Fibroblast of lung (primary cell): ENCODE measurements around the gene SV2A. TPM values are rescaled to one million over a fixed set of nuclear protein-coding genes. Genes with fewer than 3 reads are reported as not detected.

Source experiments
- DNase-seq, 2 donors: peaks; one replicate each; pipeline versions ENCODE4 v3.0.0 to v3.0.0-alpha.2; 2010; ENCODE audit warnings: low read depth in 2 of 2
- H2AFZ ChIP-seq: 2 replicates; pipeline ENCODE4 v1.5.1; 2012; ENCODE audit warnings: low read length, control low read depth, inconsistent platforms
- H3K27ac ChIP-seq: 2 replicates; pipeline ENCODE4 v1.5.1; 2011; ENCODE audit warnings: low read length, control low read depth; ENCODE audit not compliant: insufficient read depth
- H3K27me3 ChIP-seq: 2 replicates; pipeline ENCODE4 v1.5.1; 2011; ENCODE audit warnings: mild to moderate bottlenecking, low read length; ENCODE audit not compliant: control insufficient read depth, insufficient read depth
- H3K36me3 ChIP-seq: 2 replicates; pipeline ENCODE4 v1.5.1; 2011; ENCODE audit warnings: low read length; ENCODE audit not compliant: control insufficient read depth, insufficient read depth
- H3K4me1 ChIP-seq: 2 replicates; pipeline ENCODE4 v1.5.1; 2011; ENCODE audit warnings: low read length; ENCODE audit not compliant: control insufficient read depth, insufficient read depth; ENCODE audit errors: extremely low read depth
- H3K4me2 ChIP-seq: 2 replicates; pipeline ENCODE4 v1.5.1; 2011; ENCODE audit warnings: low read length, control low read depth; ENCODE audit not compliant: insufficient read depth; ENCODE audit errors: extremely low read depth
- H3K4me3 ChIP-seq, 4 experiments: fragments of 200-600 bp in 1 of 4; sonication (generic) in 1 of 4; replicated peaks in 1 of 4; 2 replicates each; pipeline ENCODE4 v1.5.1; 2011 to 2016; ENCODE audit warnings: low read length in 4 of 4, low read depth in 3 of 4, mild to moderate bottlenecking in 3 of 4, control low read depth in 2 of 4, inconsistent platforms in 1 of 4, mixed read lengths in 1 of 4; ENCODE audit not compliant: insufficient read depth in 1 of 4; ENCODE audit errors: control extremely low read depth in 1 of 4
- H3K79me2 ChIP-seq: 2 replicates; pipeline ENCODE4 v1.5.1; 2012; ENCODE audit warnings: mild to moderate bottlenecking, low read length, inconsistent platforms; ENCODE audit not compliant: control insufficient read depth, insufficient read depth
- H3K9ac ChIP-seq: 2 replicates; pipeline ENCODE4 v1.5.1; 2011; ENCODE audit warnings: mild to moderate bottlenecking, low read length, control low read depth; ENCODE audit not compliant: insufficient read depth
- H3K9me3 ChIP-seq: 2 replicates; pipeline ENCODE4 v1.5.1; 2012; ENCODE audit warnings: low read depth, low read length; ENCODE audit not compliant: control insufficient read depth, insufficient read depth
- H4K20me1 ChIP-seq: 2 replicates; pipeline ENCODE4 v1.5.1; 2011; ENCODE audit warnings: low read length; ENCODE audit not compliant: control insufficient read depth, insufficient read depth; ENCODE audit errors: extremely low read depth
- EZH2 ChIP-seq: IDR thresholded peaks from 2 replicates; pipeline ENCODE4 v1.5.1; 2012; ENCODE audit warnings: low read length, control low read depth, mild to moderate bottlenecking; ENCODE audit errors: missing control alignments
- polyA plus RNA-seq, 2 donors: library from polyadenylated mRNA; depleted of rRNA in 1 of 2; stranded (reverse) in 1 of 2; unstranded in 1 of 2; fragments of >200 nt; gene quantifications; 2 replicates each; pipeline ENCODE4 v1.2.1, GENCODE V29; 2011 to 2012; ENCODE audit warnings: missing spikeins in 1 of 2
- total RNA-seq: library from RNA; depleted of rRNA; stranded (reverse); fragments of >200 nt; gene quantifications from 2 replicates; pipeline ENCODE4 v1.2.1, GENCODE V29; 2014
- TF ChIP-seq, protein P1 (sequence below), 2 donors: IDR thresholded peaks in 1 of 2; conservative IDR thresholded peaks in 1 of 2; 1 replicate in 1 of 2; 2 replicates in 1 of 2; pipeline ENCODE4 v1.5.1; 2011 to 2012; ENCODE audit warnings: low read length in 2 of 2, control low read depth in 1 of 2, inconsistent platforms in 1 of 2, low read depth in 1 of 2, mild to moderate bottlenecking in 1 of 2

SV2A gene
- total and polyA plus RNA-seq, 2 donors (not counting 1 experiment from before 2014, with no cell fraction given), result 35.8 to 39.6 TPM

DNA sequence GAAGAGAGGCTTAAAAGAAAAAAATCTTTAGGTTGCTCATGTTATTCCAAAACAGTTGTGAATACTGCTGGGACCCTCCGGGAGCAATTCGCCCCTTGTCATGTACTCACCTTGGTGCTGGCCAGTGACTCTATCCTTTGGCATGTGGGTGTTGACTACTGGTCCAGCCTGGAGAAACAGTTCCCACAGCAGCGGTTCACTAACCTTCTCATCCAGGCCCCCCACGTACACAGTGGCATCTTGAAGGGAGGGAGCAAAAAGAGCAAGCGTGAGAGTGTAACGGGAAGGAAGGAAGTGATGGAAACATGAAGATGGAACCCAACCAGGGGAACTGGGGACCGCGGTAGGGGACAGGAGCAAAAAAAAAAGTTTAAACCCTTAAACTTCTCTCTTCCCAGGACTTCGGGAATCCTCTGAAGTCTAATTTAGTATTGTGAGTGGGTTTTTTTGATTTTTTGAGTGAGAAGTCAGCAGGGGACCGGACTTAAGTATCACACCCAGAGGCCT is 9.5 kb upstream of the SV2A start:
- H3K4me2 ChIP-seq, result peak overlapping the region; percentile 67
- peaks cover 22% of the 10 kb centered on the region for H3K36me3 ChIP-seq
- H3K9ac ChIP-seq, result peak overlapping the region; percentile 83
- peaks cover 28% of the 10 kb centered on the region for H3K79me2 ChIP-seq
- no peak overlapping the region for H2AFZ ChIP-seq
- no peaks in the 10 kb centered on the region for H4K20me1 ChIP-seq
- peak overlapping the region; percentile 40 to 85 (median 78) for H3K4me3 ChIP-seq
- peak in 1 of 2 donors; percentile 34 for DNase-seq
- peaks cover 10% of the 10 kb centered on the region for H3K4me1 ChIP-seq
- TF ChIP-seq EZH2, result no peak
- TF ChIP-seq, protein P1, sequence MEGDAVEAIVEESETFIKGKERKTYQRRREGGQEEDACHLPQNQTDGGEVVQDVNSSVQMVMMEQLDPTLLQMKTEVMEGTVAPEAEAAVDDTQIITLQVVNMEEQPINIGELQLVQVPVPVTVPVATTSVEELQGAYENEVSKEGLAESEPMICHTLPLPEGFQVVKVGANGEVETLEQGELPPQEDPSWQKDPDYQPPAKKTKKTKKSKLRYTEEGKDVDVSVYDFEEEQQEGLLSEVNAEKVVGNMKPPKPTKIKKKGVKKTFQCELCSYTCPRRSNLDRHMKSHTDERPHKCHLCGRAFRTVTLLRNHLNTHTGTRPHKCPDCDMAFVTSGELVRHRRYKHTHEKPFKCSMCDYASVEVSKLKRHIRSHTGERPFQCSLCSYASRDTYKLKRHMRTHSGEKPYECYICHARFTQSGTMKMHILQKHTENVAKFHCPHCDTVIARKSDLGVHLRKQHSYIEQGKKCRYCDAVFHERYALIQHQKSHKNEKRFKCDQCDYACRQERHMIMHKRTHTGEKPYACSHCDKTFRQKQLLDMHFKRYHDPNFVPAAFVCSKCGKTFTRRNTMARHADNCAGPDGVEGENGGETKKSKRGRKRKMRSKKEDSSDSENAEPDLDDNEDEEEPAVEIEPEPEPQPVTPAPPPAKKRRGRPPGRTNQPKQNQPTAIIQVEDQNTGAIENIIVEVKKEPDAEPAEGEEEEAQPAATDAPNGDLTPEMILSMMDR (conservative IDR thresholded peaks at IDR 0.05 in 1 of 2, IDR thresholded peaks at IDR 0.05 in 1 of 2; ENCODE audit: low read depth in 1 of 2, low read length in 2 of 2), result no peak
- H3K9me3 ChIP-seq, result no peaks in the 10 kb centered on the region
- H3K27me3 ChIP-seq, result no peaks in the 10 kb centered on the region
- peak overlapping the region; percentile 93 for H3K27ac ChIP-seq

DNA sequence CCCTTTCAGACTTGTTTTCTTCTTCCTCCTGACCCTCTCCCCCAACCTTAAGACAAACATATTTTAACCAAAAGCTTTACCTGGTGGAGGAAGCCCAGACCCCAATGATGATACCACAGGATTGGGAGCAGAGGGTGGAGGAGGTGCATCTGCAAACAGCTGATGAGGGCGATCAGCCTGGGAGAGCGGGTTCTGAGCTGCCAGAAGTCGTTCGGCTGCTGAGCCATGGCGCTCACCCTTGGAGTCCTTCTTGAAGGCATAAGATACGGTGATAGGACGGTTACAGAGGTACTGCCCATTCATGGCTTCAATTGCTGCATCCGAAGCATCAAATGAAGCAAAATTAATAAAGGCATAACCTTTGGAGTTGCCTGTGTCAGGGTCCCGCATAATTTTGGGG is 8.7 kb upstream of the SV2A start:
- Histone ChIP-seq H3K27me3 (no peaks in the 10 kb centered on the region), H4K20me1 (no peaks in the 10 kb centered on the region), H3K9me3 (no peaks in the 10 kb centered on the region), H2AFZ (no peak overlapping the region), H3K4me1 (peaks cover 10% of the 10 kb centered on the region), H3K36me3 (peaks cover 22% of the 10 kb centered on the region), H3K27ac (no peak overlapping the region), H3K4me3 (peak overlapping the region in 2 of 4 experiments; percentile 79 to 85), H3K9ac (no peak overlapping the region), H3K4me2 (peak overlapping the region; percentile 67), H3K79me2 (peaks cover 28% of the 10 kb centered on the region)
- TF ChIP-seq EZH2, result no peak
- TF ChIP-seq, protein P1 (conservative IDR thresholded peaks at IDR 0.05 in 1 of 2, IDR thresholded peaks at IDR 0.05 in 1 of 2; ENCODE audit: low read depth in 1 of 2, low read length in 2 of 2), result no peak
- no peak for DNase-seq

DNA sequence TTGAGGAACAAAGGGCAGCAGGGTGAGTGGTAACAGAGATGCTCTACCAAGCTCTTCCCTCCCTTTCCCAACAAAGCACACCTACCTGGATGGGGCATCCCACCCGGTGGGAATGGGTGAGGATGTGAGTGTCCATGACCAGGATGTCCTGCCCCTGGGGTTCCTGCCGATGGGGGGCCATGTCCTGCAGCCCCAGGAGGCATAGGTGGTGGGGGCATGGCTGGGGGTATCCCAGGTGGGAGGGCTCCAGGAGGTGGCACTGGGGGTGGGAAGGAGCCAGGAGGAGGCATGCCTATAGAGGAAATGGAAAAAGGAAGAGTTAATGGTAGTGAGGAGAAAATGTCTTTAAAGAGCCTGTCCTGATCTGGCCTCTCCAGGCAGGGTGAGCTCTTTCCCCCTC is 8.1 kb upstream of the SV2A start:
- DNase-seq, result no peak
- Histone ChIP-seq H3K9ac (no peak overlapping the region), H3K4me1 (peaks cover 10% of the 10 kb centered on the region), H2AFZ (no peak overlapping the region), H3K4me3 (peak overlapping the region in 1 of 4 experiments; percentile 7), H4K20me1 (no peaks in the 10 kb centered on the region), H3K79me2 (peaks cover 28% of the 10 kb centered on the region), H3K9me3 (no peaks in the 10 kb centered on the region), H3K27me3 (no peaks in the 10 kb centered on the region), H3K27ac (no peak overlapping the region), H3K4me2 (peak overlapping the region; percentile 67), H3K36me3 (peaks cover 22% of the 10 kb centered on the region)
- TF ChIP-seq EZH2, result no peak
- TF ChIP-seq, protein P1 (conservative IDR thresholded peaks at IDR 0.05 in 1 of 2, IDR thresholded peaks at IDR 0.05 in 1 of 2; ENCODE audit: low read depth in 1 of 2, low read length in 2 of 2), result no peak
